Lower leg skin (tissue), 3 donors: ENCODE measurements around the gene CHMP4A.

Source experiments
- POLR2A ChIP-seq, 2 donors: fragments of 450-650 bp; IDR thresholded peaks; one replicate each; pipeline ENCODE4 v1.6.1; 2016 to 2017; ENCODE audit warnings: antibody characterized with exemption in 2 of 2, mild to moderate bottlenecking in 1 of 2, moderate library complexity in 1 of 2
- TF ChIP-seq, protein P1 (sequence below), 3 donors: fragments of 450-650 bp; IDR thresholded peaks; one replicate each; pipeline ENCODE4 v1.5.1; 2016; ENCODE audit warnings: antibody characterized with exemption in 3 of 3, mild to moderate bottlenecking in 3 of 3, moderate library complexity in 2 of 3

DNA sequence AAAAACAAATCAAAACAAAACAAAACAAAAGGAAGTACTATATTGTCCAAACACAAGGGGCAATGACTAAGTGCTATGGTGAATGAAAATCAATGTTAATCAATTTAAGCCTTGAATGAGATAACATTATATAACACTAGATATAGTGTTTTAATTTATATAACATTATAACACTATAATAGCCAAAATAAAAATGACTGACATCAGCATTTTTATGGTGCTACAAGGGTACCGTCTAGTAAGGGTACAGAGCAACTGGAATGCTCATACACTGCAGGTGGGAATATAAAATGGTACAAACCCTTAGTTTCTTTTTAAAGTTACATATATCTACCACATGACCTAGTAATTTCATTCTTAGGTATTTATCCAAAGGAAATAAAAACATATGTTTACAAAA lies 13.2 kb upstream of the CHMP4A start:
- TF ChIP-seq, protein P1, sequence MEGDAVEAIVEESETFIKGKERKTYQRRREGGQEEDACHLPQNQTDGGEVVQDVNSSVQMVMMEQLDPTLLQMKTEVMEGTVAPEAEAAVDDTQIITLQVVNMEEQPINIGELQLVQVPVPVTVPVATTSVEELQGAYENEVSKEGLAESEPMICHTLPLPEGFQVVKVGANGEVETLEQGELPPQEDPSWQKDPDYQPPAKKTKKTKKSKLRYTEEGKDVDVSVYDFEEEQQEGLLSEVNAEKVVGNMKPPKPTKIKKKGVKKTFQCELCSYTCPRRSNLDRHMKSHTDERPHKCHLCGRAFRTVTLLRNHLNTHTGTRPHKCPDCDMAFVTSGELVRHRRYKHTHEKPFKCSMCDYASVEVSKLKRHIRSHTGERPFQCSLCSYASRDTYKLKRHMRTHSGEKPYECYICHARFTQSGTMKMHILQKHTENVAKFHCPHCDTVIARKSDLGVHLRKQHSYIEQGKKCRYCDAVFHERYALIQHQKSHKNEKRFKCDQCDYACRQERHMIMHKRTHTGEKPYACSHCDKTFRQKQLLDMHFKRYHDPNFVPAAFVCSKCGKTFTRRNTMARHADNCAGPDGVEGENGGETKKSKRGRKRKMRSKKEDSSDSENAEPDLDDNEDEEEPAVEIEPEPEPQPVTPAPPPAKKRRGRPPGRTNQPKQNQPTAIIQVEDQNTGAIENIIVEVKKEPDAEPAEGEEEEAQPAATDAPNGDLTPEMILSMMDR (IDR thresholded peaks at IDR 0.05): no peak
- no peak for TF ChIP-seq POLR2A (IDR thresholded peaks at IDR 0.05)
